Measurements from ENCODE around the gene WDR83. TPM values are rescaled to one million over a fixed set of nuclear protein-coding genes. Genes with fewer than 3 reads are reported as not detected.
A peak's percentile ranks its signal among the peaks of the same experiment; 100 is the strongest.

Gene WDR83
- total and polyA plus RNA-seq, 2 of the 8 experiments (the other 6 are each of a cell fraction or from before 2014, with no cell fraction given) = 12.6 to 15.3 TPM

DNA sequence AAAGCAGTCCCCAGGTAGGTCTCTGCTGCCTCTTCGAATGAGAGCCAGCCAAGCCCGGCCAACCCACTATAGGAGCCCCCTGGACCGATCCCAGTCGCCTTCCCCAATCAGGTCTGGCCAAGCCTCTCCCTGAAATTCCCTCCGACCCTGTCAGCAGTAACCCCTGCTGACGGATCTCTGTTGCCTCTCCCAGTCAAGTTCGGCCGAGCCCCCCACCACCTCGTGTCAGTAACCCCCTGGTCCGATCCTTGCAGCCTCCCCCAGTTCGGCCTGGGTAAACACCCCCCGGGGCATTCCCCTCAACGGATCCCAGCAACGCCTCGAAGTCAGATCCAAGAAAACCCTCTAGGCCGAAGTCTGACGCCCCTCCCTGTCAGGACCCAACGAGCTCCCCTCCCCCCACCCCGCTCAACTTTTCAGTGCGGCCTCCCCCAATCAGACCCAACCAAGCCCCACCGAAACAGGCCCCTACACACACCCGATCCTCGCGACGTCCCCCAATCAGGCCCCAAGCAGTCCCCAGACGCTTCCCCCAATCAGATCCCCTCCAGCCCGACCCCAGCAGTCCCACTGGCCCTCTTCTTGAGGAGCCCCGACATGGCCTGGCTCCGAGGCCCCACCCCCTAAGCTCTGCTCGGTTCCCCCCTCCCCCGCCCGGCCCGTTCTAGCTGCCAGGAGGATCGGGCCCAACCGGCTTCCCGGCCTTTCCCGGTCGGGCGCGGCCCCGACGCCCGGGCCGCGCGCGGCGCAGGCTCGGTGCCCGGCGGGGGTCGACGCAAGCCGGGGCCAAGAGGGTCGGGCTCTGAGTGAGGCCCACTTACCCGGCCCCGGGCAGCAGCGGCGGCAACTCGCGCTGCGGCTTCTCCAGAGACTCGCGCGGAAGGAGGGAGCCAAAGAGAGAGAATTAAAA, 55.3 kb downstream of the WDR83 start:
- peaks cover 12% of the 10 kb centered on the region; the same call in 1 of the 2 replicates for H3K79me1 ChIP-seq (ENCODE audit: low read depth, low read length)
- H2BK20ac ChIP-seq (ENCODE audit: low read length) = no peak overlapping the region
- H3K4ac ChIP-seq (replicated peaks; ENCODE audit: insufficient read length, low read depth, low read length) = peak overlapping the region; percentile 13
- no peak overlapping the region for H2BK15ac ChIP-seq (ENCODE audit: low read length)
- H2AFZ ChIP-seq (ENCODE audit: low read length) = no peak overlapping the region
- H4K8ac ChIP-seq (ENCODE audit: extremely low read depth, insufficient read depth, low read length) = peak overlapping the region; percentile 92; the same call in 1 of the 2 replicates
- H3K79me2 ChIP-seq (ENCODE audit: control insufficient read depth in 1 of 2, insufficient read depth in 2 of 2, low read length in 2 of 2) = peaks cover 27 to 60% of the 10 kb centered on the region in 2 experiments
- H3K56ac ChIP-seq (replicated peaks; ENCODE audit: insufficient read length, low read depth, low read length) = peak overlapping the region; percentile 60
- peak overlapping the region; percentile 67 for H4K5ac ChIP-seq (ENCODE audit: insufficient read length, low read depth, low read length)
- H3K18ac ChIP-seq (ENCODE audit: extremely low read depth, low read length) = no peak overlapping the region; the same call in 1 of the 2 replicates
- no peak overlapping the region for H2BK12ac ChIP-seq (ENCODE audit: low read depth, low read length)
- peak overlapping the region; percentile 80 to 93 (median 82) for H3K4me3 ChIP-seq (ENCODE audit: extremely low read depth in 1 of 4, insufficient read depth in 2 of 4, low read depth in 3 of 4, low read length in 4 of 4)
- peak overlapping the region; percentile 66 for H2BK5ac ChIP-seq (ENCODE audit: low read depth, low read length)
- 0 out of 2 replicates have a peak overlapping the region, but pooled peaks have one; percentile 49 for H2AK5ac ChIP-seq (ENCODE audit: low read depth, low read length)
- no peaks in the 10 kb centered on the region for H3K9me3 ChIP-seq (ENCODE audit: insufficient read depth in 2 of 2, low read depth in 1 of 2, low read length in 1 of 2)
- H3K23ac ChIP-seq (ENCODE audit: insufficient read length) = no peak overlapping the region
- WGBS, 2 experiments (ENCODE audit: extremely low coverage in 1 of 2, insufficient coverage in 1 of 2, insufficient read length in 1 of 2, insufficient replicate concordance in 2 of 2, low coverage in 1 of 2, low lambda C conversion rate in 2 of 2, missing lambda C conversion rate in 1 of 2) = 6% methylated on average over 28 of the region's 65 CpGs; no CpG with 5 or more reads in 1 of the 2 experiments
- peak overlapping the region; percentile 74 to 90 (median 82) for H3K9ac ChIP-seq (replicated peaks in 1 of 4; ENCODE audit: extremely low read depth in 1 of 4, low read depth in 3 of 4, low read length in 3 of 4)
- POLR2A ChIA-PET (ENCODE audit: partially characterized antibody) = interaction anchor here (0.6 to 12.9 kb wide), 29 partner anchors 8 to 1134 kb away, joined by 3 to 258 read pairs (median 7); partner anchors contain the start of genes BEST2, DHPS, FBXW9 and GET3
- H3K4me1 ChIP-seq (replicated peaks in 1 of 4; ENCODE audit: control insufficient read depth in 3 of 4, insufficient read depth in 4 of 4, low read length in 3 of 4) = peaks cover 0 to 6% (median 2%) of the 10 kb centered on the region in 4 experiments; a peak in 5 of 7 replicates
- CTCF ChIA-PET (ENCODE audit: partially characterized antibody) = interaction anchor here (0.9 to 3.9 kb wide), 9 partner anchors 11 to 75 kb away, joined by 3 to 20 read pairs (median 5); partner anchors contain the start of gene TRIR
- no peak overlapping the region for H2BK120ac ChIP-seq (replicated peaks; ENCODE audit: low read depth, low read length)
- FAIRE-seq (no peak), DNase-seq (ENCODE audit: low read depth in 1 of 2, low spot score in 2 of 2) (peak; percentile 66 to 72)
- H3K4me2 ChIP-seq (ENCODE audit: insufficient read depth in 1 of 2, low read depth in 2 of 2, low read length in 2 of 2) = peak overlapping the region; percentile 93 to 98
- peaks cover 10% of the 10 kb centered on the region for H3K23me2 ChIP-seq (ENCODE audit: low read depth, low read length)
- H4K91ac ChIP-seq (replicated peaks; ENCODE audit: insufficient read length, low read length) = peak overlapping the region; percentile 61
- peaks cover 4 to 10% of the 10 kb centered on the region in 2 experiments for H4K20me1 ChIP-seq (replicated peaks in 1 of 2; ENCODE audit: control insufficient read depth in 1 of 2, insufficient read depth in 2 of 2, low read length in 2 of 2)
- no peaks in the 10 kb centered on the region for H3K27me3 ChIP-seq (replicated peaks in 1 of 4; ENCODE audit: control insufficient read depth in 3 of 4, extremely low read depth in 1 of 4, insufficient read depth in 3 of 4, low read length in 3 of 4)
- TF ChIP-seq SAP30 (IDR thresholded peaks at IDR 0.05; ENCODE audit: insufficient read depth, insufficient replicate concordance, low read length) = peak; percentile 46
- TF ChIP-seq RFX5 (IDR thresholded peaks at IDR 0.05; ENCODE audit: borderline replicate concordance, low read depth, low read length) = no peak
- TF ChIP-seq SIN3A (conservative IDR thresholded peaks at IDR 0.05 in 1 of 2, IDR thresholded peaks at IDR 0.05 in 1 of 2; ENCODE audit: low read depth in 1 of 2, low read length in 2 of 2) = peak in 1 of 2 experiments; percentile 31; a peak in 1 of 4 replicates
- TF ChIP-seq TAF1 (IDR thresholded peaks at IDR 0.05; ENCODE audit: low read depth, low read length) = 0 out of 2 replicates have a peak, but pooled peaks have one; percentile 7
- TF ChIP-seq PHF8 (conservative IDR thresholded peaks at IDR 0.05; ENCODE audit: low read depth, low read length) = peak; percentile 60; the same call in 1 of the 2 replicates
- no peak for TF ChIP-seq CHD2 (IDR thresholded peaks at IDR 0.05; ENCODE audit: low read length)
- H3K36me3 ChIP-seq (ENCODE audit: control insufficient read depth in 2 of 4, insufficient read depth in 4 of 4, low read length in 3 of 4) = peaks cover 7 to 13% (median 7%) of the 10 kb centered on the region in 4 experiments; a peak in 6 of 8 replicates
- H3K27ac ChIP-seq (ENCODE audit: low read depth, low read length) = peak overlapping the region; percentile 87; the same call in 1 of the 2 replicates
- no peak overlapping the region for H3K14ac ChIP-seq (ENCODE audit: insufficient read length)

All from H1 (cell line).